22Rv1 (cell line): ENCODE data around the gene CNTNAP4.

Source experiments
- H3K27ac ChIP-seq: fragments of 450-650 bp; 2 replicates; pipeline ENCODE4 v1.5.1; 2017
- CTCF ChIP-seq: fragments of 450-650 bp; IDR thresholded peaks from 2 replicates; pipeline ENCODE4 v1.5.1; 2017; ENCODE audit warnings: mild to moderate bottlenecking
- ZFX ChIP-seq: fragments of 450-650 bp; IDR thresholded peaks from 2 replicates; pipeline ENCODE4 v1.6.1; 2017; ENCODE audit warnings: antibody characterized with exemption, borderline replicate concordance

CNTNAP4 gene

GRCh38 chr16:76336112-76336511, 58.9 kb downstream of the CNTNAP4 start:
- TF ChIP-seq ZFX (no peak), CTCF (no peak)
- no peak overlapping the region for H3K27ac ChIP-seq

- TF ChIP-seq CTCF (no peak), ZFX (no peak)
- H3K27ac ChIP-seq = no peak overlapping the region
These were observed 61.3 kb downstream of the CNTNAP4 start for GRCh38 chr16:76338472-76338871.

GRCh38 chr16:76343769-76344168, 66.6 kb downstream of the CNTNAP4 start:
- no peak for TF ChIP-seq CTCF
- TF ChIP-seq ZFX = no peak
- H3K27ac ChIP-seq = no peak overlapping the region

- no peak for TF ChIP-seq ZFX
- H3K27ac ChIP-seq = no peak overlapping the region
These were observed 68.0 kb downstream of the CNTNAP4 start for GRCh38 chr16:76345163-76345661.

- no peak overlapping the region for H3K27ac ChIP-seq
- TF ChIP-seq CTCF (no peak), ZFX (no peak)
These were observed 69.0 kb downstream of the CNTNAP4 start for GRCh38 chr16:76346210-76346609.

GRCh38 chr16:76351441-76351840, 74.2 kb downstream of the CNTNAP4 start:
- TF ChIP-seq ZFX (no peak), CTCF (no peak)
- no peak overlapping the region for H3K27ac ChIP-seq

GRCh38 chr16:76360404-76360803, 83.2 kb downstream of the CNTNAP4 start:
- no peak overlapping the region for H3K27ac ChIP-seq
- TF ChIP-seq ZFX (no peak), CTCF (no peak)

GRCh38 chr16:76370344-76370743, 93.1 kb downstream of the CNTNAP4 start:
- H3K27ac ChIP-seq = no peak overlapping the region
- TF ChIP-seq CTCF = no peak
- no peak for TF ChIP-seq ZFX
